OCI-LY1 (cell line): ENCODE data around the gene PIGU.

ENCODE experiments used
- H2AFZ ChIP-seq: fragments of 200-600 bp; sonication (generic), shearing (Covaris generic); 2 replicates; pipeline ENCODE4 v1.6.0; 2014; ENCODE audit warnings: antibody characterized with exemption, mild to moderate bottlenecking, low read length
- H3F3A ChIP-seq: fragments of 200-600 bp; sonication (generic), shearing (Covaris generic); 2 replicates; pipeline ENCODE4 v1.6.0; 2014; ENCODE audit warnings: mild to moderate bottlenecking, antibody characterized with exemption, low read length, moderate library complexity; ENCODE audit not compliant: insufficient read depth
- H3K27ac ChIP-seq: fragments of 200-600 bp; sonication (generic); 2 replicates; pipeline ENCODE4 v1.5.1; 2014; ENCODE audit warnings: low read length, mixed run types, mild to moderate bottlenecking, low read depth; ENCODE audit not compliant: poor library complexity, severe bottlenecking
- H3K27me3 ChIP-seq: fragments of 200-600 bp; sonication (generic); 2 replicates; pipeline ENCODE4 v1.6.0; 2014; ENCODE audit warnings: antibody characterized with exemption, mild to moderate bottlenecking, low read length, moderate library complexity; ENCODE audit not compliant: insufficient read depth
- H3K36me3 ChIP-seq: fragments of 200-600 bp; sonication (generic); 2 replicates; pipeline ENCODE4 v1.6.1; 2014; ENCODE audit warnings: mild to moderate bottlenecking, antibody characterized with exemption, low read length, moderate library complexity, mixed read lengths; ENCODE audit not compliant: insufficient read depth
- H3K4me1 ChIP-seq: fragments of 200-600 bp; sonication (generic); 2 replicates; pipeline ENCODE4 v1.5.1; 2014; ENCODE audit warnings: mild to moderate bottlenecking, low read length, moderate library complexity; ENCODE audit not compliant: insufficient read depth, severe bottlenecking
- H3K4me2 ChIP-seq: fragments of 200-600 bp; sonication (generic), shearing (Covaris generic); 2 replicates; pipeline ENCODE4 v1.6.1; 2014; ENCODE audit warnings: low read length
- H3K4me3 ChIP-seq: fragments of 200-600 bp; sonication (generic); 2 replicates; pipeline ENCODE4 v1.5.1; 2014; ENCODE audit warnings: low read length, low read depth, mild to moderate bottlenecking, mixed read lengths; ENCODE audit not compliant: poor library complexity, severe bottlenecking
- H3K79me2 ChIP-seq: fragments of 200-600 bp; shearing (Covaris generic); 2 replicates; pipeline ENCODE4 v1.6.1; 2016; ENCODE audit warnings: mixed run types, low read length, mixed read lengths; ENCODE audit not compliant: insufficient read depth
- H3K9ac ChIP-seq: fragments of 200-600 bp; sonication (generic), shearing (Covaris generic); 2 replicates; pipeline ENCODE4 v1.6.1; 2014; ENCODE audit warnings: mild to moderate bottlenecking, low read length, mixed read lengths
- H3K9me2 ChIP-seq: fragments of 200-600 bp; sonication (generic), shearing (Covaris generic); 2 replicates; pipeline ENCODE4 v1.6.1; 2014; ENCODE audit warnings: low read depth, mild to moderate bottlenecking, low read length, mixed read lengths
- H3K9me3 ChIP-seq: fragments of 200-600 bp; shearing (Covaris generic); 2 replicates; pipeline ENCODE4 v1.6.1; 2014; ENCODE audit warnings: low read length, mixed read lengths
- H4K20me1 ChIP-seq: fragments of 200-600 bp; sonication (generic), shearing (Covaris generic); 2 replicates; pipeline ENCODE4 v1.6.0; 2016; ENCODE audit warnings: mild to moderate bottlenecking, low read length; ENCODE audit not compliant: insufficient read depth
- CTCF ChIP-seq: fragments of 200-600 bp; sonication (generic), shearing (Covaris generic); IDR thresholded peaks from 2 replicates; pipeline ENCODE4 v1.5.1; 2017; ENCODE audit warnings: mild to moderate bottlenecking, antibody characterized with exemption, low read length, moderate library complexity, mixed read lengths
- EZH2 ChIP-seq: fragments of 200-600 bp; sonication (generic), shearing (Covaris generic); IDR thresholded peaks from 2 replicates; pipeline ENCODE4 v1.8.0; 2017; ENCODE audit warnings: borderline replicate concordance, mixed run types, mild to moderate bottlenecking, antibody characterized with exemption, low read length, moderate library complexity, mixed read lengths

The PIGU gene

DNA sequence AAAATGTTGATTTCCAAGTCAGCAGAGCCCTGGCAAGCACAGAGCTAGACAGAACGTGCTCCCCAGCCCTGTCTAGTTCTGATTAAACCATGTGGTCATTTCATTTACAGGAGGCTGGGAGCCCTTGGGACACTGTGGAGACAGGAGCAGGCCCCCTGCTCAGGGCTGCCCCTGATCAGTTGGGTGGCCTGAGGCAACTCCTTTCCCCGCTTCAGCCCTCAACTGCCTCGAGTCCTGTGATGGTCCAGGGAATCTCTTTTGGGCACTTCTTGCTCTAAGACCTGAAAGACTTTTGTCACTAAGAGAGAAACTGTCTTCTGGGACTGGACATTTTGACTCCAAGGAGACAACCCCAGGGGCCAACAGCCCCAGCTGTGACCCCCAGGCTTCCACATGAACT lies 147.2 kb downstream of the PIGU start:
- TF ChIP-seq EZH2 (no peak), CTCF (no peak)
- H3K79me2 ChIP-seq = no peaks in the 10 kb centered on the region
- no peaks in the 10 kb centered on the region for H3K27me3 ChIP-seq
- no peak overlapping the region for H3K27ac ChIP-seq
- H3K4me2 ChIP-seq = no peak overlapping the region
- peaks cover 59% of the 10 kb centered on the region for H3K36me3 ChIP-seq
- H4K20me1 ChIP-seq = no peaks in the 10 kb centered on the region
- H3K9ac ChIP-seq = no peak overlapping the region
- H3K9me2 ChIP-seq = no peaks in the 10 kb centered on the region
- H3K4me3 ChIP-seq = no peak overlapping the region
- H2AFZ ChIP-seq = no peak overlapping the region
- H3F3A ChIP-seq = no peaks in the 10 kb centered on the region
- H3K9me3 ChIP-seq = no peaks in the 10 kb centered on the region
- no peaks in the 10 kb centered on the region for H3K4me1 ChIP-seq

DNA sequence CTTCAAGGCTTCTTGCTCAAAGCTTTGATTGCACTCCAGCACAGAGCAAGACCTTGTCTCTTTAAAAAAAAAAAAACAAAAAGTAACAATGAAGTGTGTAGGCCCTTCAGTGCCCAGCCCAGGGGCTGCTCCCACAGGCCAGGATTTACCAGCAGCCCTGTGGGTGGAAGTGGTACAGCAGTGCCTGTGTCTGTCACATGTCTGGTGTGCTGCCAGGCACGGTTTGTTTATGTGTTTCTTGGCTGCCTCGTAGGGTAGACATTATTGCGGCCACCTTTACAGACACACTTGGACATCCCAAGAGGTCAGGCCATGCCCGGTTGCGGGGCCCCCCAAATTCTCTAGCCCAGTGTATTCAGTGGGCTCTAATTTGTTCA lies 148.0 kb downstream of the PIGU start:
- H4K20me1 ChIP-seq = no peaks in the 10 kb centered on the region

DNA sequence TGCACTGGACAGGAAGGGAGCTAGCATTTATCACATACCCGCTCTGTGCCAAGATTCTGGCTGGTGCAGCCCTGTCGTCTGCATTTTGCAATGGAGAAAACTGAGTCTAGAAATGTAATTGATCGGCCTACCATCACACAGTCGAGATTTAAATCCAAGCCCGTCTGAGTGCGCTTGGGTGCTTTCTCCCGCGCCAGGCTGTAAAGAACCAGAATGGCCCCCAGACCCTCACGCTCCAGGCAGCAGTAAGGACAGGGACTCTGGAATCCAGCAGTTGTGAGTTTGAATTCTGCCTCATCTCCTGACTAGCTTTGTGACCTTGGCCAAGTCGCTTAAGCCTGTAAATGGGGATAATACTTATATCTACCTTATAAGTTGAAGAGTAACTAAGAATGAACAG lies 149.9 kb downstream of the PIGU start:
- Histone ChIP-seq H3K9ac (no peak overlapping the region), H3K4me2 (no peak overlapping the region), H3K27ac (no peak overlapping the region)

More for the DNA sequence above, 148.0 kb downstream of the PIGU start:
- Histone ChIP-seq H3K27me3 (no peaks in the 10 kb centered on the region), H3K4me1 (no peaks in the 10 kb centered on the region), H3F3A (no peaks in the 10 kb centered on the region), H3K79me2 (peaks cover 4% of the 10 kb centered on the region; the same call in 1 of the 2 replicates), H3K36me3 (peaks cover 51% of the 10 kb centered on the region), H3K27ac (no peak overlapping the region), H2AFZ (no peak overlapping the region), H3K9ac (no peak overlapping the region), H3K4me3 (no peak overlapping the region), H3K4me2 (no peak overlapping the region), H3K9me2 (no peaks in the 10 kb centered on the region), H3K9me3 (no peaks in the 10 kb centered on the region)
- TF ChIP-seq CTCF (no peak), EZH2 (no peak)

More for the DNA sequence above, 149.9 kb downstream of the PIGU start:
- no peaks in the 10 kb centered on the region for H4K20me1 ChIP-seq
- H3K4me3 ChIP-seq = no peak overlapping the region
- peaks cover 47% of the 10 kb centered on the region for H3K36me3 ChIP-seq
- H3F3A ChIP-seq = no peaks in the 10 kb centered on the region
- TF ChIP-seq EZH2 = no peak
- TF ChIP-seq CTCF = no peak
- no peaks in the 10 kb centered on the region for H3K27me3 ChIP-seq
- peaks cover 15% of the 10 kb centered on the region for H3K4me1 ChIP-seq
- H3K79me2 ChIP-seq = peaks cover 11% of the 10 kb centered on the region; the same call in 1 of the 2 replicates
- H3K9me3 ChIP-seq = no peaks in the 10 kb centered on the region
- no peak overlapping the region for H2AFZ ChIP-seq
- H3K9me2 ChIP-seq = no peaks in the 10 kb centered on the region
